Uterus (tissue), 2 donors: ENCODE data around the gene ERICH2.

Source experiments
- POLR2A ChIP-seq, 2 donors: fragments of 450-650 bp; IDR thresholded peaks; one replicate each; pipeline ENCODE4 v1.6.1; 2016; ENCODE audit warnings: antibody characterized with exemption in 2 of 2, mild to moderate bottlenecking in 1 of 2, moderate library complexity in 1 of 2
- TF ChIP-seq, protein P1 (sequence below), 4 experiments: fragments of 200-600 bp in 2 of 4; fragments of 450-650 bp in 2 of 4; sonication (generic) in 2 of 4; IDR thresholded peaks; one replicate each; pipeline ENCODE4 v1.5.1; 2016 to 2019; ENCODE audit warnings: antibody characterized with exemption in 4 of 4, mild to moderate bottlenecking in 2 of 4, moderate library complexity in 1 of 4

DNA sequence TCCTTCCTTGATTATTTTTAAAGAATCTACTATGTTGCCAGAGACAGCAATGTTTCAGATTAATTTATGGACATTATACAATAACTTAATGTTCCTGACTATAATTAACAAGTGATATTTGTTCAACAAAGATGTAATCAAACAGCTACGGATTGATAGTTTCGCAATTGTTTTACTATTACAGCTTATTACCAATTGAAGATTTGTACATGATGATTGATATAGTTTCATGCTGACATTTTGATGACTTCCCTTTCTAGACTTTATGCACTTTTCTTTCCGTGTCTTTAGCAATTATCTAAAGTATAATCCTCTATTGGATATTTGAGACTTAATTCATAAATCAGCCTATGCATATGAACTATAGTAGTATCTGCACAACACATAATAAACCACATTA is 48.5 kb upstream of the ERICH2 start:
- TF ChIP-seq, protein P1, sequence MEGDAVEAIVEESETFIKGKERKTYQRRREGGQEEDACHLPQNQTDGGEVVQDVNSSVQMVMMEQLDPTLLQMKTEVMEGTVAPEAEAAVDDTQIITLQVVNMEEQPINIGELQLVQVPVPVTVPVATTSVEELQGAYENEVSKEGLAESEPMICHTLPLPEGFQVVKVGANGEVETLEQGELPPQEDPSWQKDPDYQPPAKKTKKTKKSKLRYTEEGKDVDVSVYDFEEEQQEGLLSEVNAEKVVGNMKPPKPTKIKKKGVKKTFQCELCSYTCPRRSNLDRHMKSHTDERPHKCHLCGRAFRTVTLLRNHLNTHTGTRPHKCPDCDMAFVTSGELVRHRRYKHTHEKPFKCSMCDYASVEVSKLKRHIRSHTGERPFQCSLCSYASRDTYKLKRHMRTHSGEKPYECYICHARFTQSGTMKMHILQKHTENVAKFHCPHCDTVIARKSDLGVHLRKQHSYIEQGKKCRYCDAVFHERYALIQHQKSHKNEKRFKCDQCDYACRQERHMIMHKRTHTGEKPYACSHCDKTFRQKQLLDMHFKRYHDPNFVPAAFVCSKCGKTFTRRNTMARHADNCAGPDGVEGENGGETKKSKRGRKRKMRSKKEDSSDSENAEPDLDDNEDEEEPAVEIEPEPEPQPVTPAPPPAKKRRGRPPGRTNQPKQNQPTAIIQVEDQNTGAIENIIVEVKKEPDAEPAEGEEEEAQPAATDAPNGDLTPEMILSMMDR (IDR thresholded peaks at IDR 0.05): no peak
- TF ChIP-seq POLR2A (IDR thresholded peaks at IDR 0.05): no peak
